Astrocyte of the cerebellum (primary cell): ENCODE measurements around the gene AKT1S1.

Experiments used
- DNase-seq: peaks from one replicate; pipeline ENCODE4 v3.0.0-alpha.2; 2011; ENCODE audit warnings: low read depth
- H3K4me3 ChIP-seq: 2 replicates; pipeline ENCODE4 v1.5.1; 2011; ENCODE audit warnings: mild to moderate bottlenecking, low read depth, low read length, moderate library complexity
- in situ Hi-C: cut with HindIII; loops from 2 replicates; pipeline ENCODE4 v1.10.0; 2017; ENCODE audit warnings: low sequenced_read_pairs
- TF ChIP-seq, protein P1 (sequence below): IDR thresholded peaks from 2 replicates; pipeline ENCODE4 v1.5.1; 2012; ENCODE audit warnings: low read length, low read depth, moderate library complexity, mild to moderate bottlenecking; ENCODE audit errors: missing control alignments

Gene AKT1S1

DNA sequence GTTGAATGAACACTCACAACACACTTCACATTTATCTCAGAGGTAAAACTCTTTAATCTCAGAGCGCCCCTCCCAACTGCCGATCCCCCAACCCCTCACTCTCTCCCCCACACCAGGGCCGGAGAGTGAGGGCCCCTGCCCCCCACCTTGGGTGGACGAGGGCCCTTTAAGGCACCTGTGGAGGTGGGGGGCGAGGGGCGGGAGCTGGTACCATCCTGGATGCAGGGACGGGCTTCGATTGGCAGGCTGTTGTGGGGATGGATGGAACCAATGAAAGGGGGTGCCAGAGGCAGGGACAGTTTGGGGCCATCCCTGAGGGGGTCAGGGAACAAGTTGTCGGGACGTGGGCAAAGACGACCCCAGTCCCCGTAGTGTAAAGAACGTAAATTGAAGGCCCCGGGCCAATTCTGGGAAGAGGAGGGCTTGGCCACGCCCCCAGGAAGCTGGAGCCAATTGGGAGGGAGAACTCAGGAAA is 8.1 kb downstream of the AKT1S1 start:
- no peak for DNase-seq
- in situ Hi-C loops: no loop called here
- peak overlapping the region; percentile 38 for H3K4me3 ChIP-seq
- TF ChIP-seq, protein P1, sequence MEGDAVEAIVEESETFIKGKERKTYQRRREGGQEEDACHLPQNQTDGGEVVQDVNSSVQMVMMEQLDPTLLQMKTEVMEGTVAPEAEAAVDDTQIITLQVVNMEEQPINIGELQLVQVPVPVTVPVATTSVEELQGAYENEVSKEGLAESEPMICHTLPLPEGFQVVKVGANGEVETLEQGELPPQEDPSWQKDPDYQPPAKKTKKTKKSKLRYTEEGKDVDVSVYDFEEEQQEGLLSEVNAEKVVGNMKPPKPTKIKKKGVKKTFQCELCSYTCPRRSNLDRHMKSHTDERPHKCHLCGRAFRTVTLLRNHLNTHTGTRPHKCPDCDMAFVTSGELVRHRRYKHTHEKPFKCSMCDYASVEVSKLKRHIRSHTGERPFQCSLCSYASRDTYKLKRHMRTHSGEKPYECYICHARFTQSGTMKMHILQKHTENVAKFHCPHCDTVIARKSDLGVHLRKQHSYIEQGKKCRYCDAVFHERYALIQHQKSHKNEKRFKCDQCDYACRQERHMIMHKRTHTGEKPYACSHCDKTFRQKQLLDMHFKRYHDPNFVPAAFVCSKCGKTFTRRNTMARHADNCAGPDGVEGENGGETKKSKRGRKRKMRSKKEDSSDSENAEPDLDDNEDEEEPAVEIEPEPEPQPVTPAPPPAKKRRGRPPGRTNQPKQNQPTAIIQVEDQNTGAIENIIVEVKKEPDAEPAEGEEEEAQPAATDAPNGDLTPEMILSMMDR: no peak

DNA sequence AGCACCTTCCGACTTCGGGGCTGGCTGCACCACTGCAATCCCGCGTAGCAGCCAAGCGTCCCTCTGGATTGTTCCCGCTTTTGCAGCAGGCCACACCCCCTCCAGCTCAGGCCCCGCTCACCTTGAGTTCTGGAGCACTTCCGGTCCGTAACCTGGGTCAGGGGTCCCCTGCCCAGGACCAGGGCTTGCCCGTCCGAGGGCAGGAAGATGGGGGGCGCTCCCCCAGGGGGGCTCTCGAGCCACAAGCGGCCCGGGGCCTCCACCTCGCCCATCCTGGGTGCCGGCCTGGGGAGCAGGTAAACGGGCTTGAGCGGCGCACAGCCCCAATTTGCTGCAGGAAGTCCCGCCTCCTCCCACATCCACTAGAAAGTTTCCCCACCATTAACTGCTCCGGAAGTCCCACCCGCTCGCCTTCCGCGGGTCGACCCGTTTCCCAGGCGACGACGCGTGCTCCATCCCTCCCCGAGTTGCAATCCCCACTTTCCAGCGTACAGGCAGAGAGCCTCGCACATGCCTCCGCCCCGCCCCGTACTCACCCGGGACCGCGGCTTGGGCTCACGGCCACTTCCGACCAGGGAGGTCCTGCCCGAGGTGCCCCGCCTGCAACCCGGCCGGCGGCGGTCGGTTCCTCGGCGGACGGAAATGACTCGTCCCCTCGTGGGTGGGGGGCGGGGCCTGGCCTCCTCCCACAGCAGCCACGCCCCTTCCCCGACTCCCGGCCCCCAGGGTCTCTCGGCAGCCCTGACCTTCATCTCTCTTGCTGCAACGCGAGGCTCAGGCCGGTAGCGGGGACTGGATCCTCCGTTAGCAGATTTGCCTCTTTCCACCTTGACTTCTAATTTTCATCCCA is 10.0 kb downstream of the AKT1S1 start, which contains the start of gene PNKP:
Gene PNKP, minus strand, starts transcription at position 644 of the 850 bp plus-strand sequence. Its CDS starts 372 bp downstream, at position 272.
- peak; percentile 69 for DNase-seq
- in situ Hi-C loops: no loop called here
- H3K4me3 ChIP-seq: peak within 1 kb of the TSS; percentile 79
- TF ChIP-seq, protein P1: no peak

DNA sequence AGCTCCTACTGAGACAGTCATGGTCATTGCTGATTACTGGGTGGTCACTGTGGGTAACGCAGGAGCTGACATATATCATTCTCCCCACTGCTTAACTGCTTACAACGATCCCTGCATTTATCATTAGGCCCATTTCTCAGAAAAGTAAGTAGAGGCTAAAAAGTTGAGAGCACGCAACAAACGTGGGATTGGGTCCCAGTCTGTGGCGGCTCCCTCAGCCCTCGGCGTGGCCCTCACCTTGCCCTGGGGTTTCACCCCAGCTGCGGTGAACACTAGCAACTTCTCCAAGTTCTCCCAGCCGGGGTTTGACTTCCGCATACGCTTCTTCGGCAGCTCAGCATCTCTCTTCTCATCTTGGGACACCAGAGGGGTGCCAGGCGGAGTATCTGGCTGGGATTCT is 12.3 kb downstream of the AKT1S1 start:
- no peak overlapping the region for H3K4me3 ChIP-seq
- in situ Hi-C loops: no loop called here
- TF ChIP-seq, protein P1: no peak
- no peak for DNase-seq

DNA sequence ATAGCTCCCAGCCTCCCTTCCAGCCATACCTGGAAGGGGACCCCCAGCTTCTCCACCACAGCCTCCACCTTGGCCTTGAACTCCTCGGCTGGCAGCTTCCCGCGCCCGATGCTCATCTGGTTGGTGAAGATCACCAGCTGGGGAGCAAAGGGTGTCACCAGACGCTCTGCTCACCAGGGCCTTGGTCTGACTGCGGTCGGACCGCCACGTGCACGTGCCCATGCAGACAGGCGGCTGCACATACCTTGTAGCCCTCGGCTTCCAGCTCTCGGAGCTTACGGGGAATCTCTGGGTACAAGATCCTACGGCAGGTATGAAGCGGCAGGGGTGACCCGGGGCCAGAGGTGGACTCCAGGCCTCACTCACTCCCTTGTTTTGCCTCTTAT is 13.2 kb downstream of the AKT1S1 start:
- no peak for DNase-seq
- in situ Hi-C loops: no loop called here
- TF ChIP-seq, protein P1: no peak
- H3K4me3 ChIP-seq: no peak overlapping the region

DNA sequence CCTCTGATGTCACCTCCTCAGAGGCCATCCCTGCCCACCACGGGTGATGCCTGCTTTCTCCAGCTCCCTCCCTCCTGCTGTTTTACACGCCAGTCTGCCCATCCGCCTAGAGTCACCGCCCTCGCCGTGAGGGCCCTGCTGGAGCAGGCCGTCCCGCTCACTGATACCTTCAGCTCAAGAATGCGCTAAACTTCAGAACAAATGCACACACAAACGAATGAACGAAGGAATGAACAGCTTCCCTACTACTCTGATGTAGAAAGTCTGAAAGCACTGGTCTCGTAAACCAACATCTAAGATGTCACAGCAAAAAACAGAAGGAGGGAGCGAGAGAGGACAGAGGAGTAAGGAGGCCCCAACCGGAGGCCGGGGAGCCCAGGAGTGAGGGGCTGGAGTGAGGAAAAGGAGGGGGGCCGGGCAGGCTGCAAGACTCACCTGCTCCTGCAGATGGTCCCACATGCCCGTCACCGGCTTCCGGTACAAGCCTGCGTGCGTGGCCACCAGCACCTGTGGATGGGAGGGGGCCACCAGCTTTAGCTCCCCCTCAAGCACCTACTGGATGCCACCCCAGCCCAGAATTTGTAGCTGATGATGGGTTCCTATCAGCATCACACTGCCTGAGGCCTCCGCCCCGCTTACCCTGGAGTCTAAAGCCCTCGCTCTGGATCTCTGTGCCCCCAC is 13.8 kb downstream of the AKT1S1 start:
- TF ChIP-seq, protein P1: no peak
- H3K4me3 ChIP-seq: no peak overlapping the region
- in situ Hi-C loops: no loop called here

DNA sequence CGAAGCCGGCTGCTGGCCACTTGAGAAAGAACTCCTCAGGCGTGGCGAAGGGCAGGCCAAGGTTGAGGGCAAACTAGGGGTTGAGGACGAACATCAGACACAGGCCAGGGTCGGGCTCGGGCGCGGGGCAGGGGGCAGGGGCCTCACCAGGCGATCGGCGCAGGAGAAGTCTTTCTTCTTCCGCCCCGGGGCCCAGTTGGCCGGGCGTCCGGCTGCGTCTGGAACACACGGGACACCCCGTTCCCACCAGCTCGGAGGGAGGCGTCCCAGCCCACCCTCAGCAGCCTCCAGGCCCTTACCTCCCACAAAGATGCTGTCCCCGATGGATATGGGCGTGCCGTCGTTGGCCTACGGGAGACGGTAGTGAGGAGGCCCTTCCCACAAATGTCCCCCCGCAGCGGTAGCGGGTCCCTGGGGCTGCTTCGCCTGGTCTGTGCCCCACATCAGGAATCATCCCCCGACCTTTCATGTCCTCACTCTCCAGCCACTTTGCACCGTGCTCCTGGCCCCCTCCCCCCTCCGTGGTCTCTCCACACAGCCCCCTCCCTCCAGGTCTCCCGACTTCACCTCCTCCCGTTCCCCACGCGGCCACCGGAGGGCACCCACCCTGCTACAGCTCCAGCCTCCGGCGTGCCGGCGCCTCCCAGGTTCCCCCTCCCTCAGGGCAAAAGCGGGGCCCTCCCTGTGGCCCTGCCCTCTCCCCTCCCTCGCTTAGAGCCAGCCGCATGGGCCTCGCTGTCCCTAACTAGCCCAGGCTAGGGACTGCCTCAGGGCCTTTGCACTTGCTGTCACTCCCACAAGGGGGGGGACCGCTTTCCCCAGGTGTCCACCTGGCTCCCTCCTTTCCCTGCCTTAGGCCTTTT is 14.5 kb downstream of the AKT1S1 start:
- H3K4me3 ChIP-seq: no peak overlapping the region
- TF ChIP-seq, protein P1: peak; percentile 34
- in situ Hi-C loops: no loop called here
- no peak for DNase-seq

More for the DNA sequence above, 13.8 kb downstream of the AKT1S1 start:
- no peak for DNase-seq
